Activated effector memory CD4-positive, alpha-beta T cell treated with anti-CD3 and anti-CD28 coated beads, Interleukin-2, amount 50 U/mL, for 16 hours (primary cell): ENCODE data around the gene SEMA4D.
"Not testable (repeated sequence)": the region's sequence is repeated elsewhere in the genome, so short reads cannot be mapped to it uniquely, and the experiment has no call there.

Experiments
- DNase-seq: peaks from one replicate; pipeline ENCODE4 v3.0.0-alpha.2; 2020

SEMA4D gene

DNA sequence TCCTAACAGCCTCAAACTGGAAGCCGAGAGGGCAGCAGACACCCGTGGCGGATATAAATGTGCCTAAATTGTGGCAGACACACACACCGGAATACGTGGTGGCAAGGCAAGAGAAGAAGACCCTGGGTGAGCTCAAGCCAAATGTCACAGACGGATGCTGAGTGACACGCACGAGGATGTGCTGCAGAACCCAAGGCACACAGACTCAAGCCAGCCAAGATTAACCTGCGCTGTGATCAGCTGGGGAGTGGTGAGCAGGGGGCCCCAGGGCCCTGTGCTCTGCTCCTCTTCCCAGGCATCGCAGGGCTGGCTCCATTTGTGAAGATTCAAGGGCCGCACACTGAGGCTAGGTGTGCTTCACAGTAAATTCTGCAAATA lies 16.4 kb downstream of the SEMA4D start:
- peak; percentile 74 for DNase-seq

DNA sequence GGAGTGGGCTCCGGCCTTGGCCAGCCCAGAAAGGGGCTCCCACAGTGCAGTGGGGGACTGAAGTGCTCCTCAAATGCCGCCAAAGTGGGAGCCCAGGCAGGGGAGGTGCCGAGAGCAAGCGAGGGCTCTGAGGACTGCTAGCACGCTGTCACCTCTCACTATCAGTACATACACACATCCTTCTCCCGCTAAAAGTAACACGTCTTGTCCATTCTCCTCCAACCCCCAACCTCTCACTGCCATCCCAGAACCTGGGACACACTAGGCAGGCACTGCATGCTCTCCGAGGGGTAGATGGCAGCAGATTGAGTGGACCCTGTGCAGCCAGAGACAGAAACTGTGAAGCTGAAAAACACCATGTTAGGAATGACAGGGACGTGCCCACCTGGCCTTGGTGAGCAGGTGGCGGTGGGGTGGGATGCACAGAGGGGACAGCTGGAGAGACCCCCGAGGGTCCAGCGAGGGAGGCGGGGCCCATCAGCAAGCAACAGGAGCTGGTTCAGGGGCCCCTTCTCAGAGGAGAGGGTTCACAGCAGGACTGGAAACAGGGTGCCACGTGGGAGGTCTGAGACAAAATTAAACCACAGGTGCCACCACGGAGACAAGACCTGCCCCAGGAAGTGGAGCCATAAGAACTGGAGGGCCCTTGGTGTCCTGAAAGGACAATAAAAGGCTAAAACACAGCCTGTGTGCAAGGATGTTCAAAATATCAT lies 16.9 kb downstream of the SEMA4D start:
- peak; percentile 77 for DNase-seq

DNA sequence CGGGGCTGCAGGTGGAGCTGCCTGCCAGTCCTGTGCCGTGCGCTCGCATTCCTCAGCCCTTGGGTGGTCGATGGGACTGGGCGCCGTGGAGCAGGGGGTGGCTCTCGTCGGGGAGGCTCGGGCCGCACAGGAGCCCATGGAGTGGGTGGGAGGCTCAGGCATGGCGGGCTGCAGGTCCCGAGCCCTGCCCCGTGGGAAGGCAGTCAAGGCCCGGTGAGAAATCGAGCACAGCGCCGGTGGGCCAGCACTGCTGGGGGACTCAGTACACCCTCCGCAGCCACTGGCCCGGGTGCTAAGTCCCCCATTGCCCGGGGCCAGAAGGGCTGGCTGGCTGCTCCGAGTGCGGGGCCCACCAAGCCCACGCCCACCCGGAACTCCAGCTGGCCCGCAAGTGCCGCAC lies 17.5 kb downstream of the SEMA4D start:
- not testable (repeated sequence) for DNase-seq

DNA sequence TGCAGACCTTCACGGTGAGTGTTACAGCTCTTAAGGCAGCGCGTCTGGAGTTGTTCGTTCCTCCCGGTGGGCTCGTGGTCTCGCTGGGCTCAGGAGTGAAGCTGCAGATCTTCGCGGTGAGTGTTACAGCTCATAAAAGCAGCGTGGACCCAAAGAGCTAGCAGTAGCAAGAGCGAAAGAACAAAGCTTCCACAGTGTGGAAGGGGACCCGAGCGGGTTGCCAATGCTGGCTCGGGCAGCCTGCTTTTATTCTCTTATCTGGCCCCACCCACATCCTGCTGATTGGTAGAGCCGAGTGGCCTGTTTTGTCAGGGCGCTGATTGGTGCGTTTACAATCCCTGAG lies 18.3 kb downstream of the SEMA4D start:
- DNase-seq, result not testable (repeated sequence)

DNA sequence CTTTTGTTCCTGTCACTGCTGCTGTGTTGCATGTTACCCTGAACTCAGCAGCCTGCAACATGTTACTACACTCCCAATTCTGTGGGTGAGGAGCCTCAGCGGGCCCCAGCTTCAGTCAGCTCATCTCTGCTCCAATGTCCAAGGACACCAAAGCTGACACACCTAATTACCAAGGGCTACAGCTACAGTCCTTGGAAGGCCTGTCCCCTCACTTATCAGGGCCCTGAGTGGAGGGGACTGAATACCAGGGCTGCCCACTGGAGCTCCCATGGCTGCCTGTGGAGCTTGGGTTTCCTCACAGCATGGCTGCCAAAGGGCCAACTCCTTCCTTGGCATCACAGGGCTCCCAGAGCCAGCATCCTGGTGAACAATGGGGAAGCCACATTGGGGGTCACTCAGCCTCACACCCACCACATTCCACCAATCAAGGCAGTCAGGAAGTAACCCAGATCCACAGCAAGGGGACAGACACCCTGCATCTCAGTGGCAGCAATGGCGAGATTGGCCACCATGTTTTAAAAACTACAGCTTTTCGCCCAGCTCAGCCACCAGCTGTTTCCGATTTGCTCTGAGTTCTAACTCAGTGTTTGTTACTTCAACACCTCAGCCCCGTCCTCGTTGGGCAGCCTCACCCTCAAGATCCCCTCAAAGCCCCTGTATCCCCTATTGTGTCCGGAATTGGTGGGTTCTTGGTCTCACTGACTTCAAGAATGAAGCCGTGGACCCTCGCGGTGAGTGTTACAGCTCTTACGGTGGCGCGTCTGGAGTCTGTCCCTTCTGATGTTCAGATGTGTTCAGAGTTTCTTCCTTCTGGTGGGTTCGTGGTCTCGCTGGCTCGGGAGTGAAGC lies 18.9 kb downstream of the SEMA4D start:
- peak; percentile 65 for DNase-seq

DNA sequence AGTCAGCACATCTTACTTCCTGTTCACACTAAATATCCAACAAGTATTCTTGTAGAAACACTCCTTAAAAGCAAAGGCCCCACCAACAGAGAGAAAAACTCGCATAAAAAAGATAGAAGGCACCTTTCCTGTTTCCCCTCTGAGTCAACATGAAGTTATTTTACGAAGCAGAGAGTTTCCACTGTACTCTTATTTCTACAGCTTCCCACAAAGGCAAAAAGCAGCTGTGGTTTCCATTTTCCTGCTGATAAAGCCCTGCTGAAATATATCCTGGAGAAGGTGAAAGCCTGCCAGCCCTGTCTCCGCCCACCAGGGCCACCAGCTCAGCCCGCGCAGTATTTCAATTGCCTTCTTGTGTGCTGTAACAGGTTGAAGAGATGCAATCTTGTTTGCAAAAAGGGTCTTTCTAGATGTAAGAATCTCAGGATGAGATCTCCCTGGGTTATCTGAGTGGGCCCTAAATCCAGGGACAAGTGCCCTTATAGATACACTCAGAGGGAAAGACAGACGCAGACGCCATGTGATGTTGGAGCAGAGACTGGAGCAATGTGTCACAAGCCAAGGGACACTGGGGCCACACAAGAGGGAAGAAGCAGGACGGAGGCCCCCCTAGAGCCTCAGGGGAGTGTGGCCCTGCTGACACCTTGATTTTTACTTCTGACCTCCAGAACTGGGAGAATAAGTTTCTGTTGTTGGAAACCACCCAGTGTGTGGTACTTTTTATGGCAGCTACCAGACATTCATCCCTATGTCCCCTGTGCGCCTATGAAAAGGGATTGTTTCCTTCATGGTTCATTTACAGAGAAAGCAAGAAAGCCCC lies 19.9 kb downstream of the SEMA4D start:
- DNase-seq, result peak; percentile 86

DNA sequence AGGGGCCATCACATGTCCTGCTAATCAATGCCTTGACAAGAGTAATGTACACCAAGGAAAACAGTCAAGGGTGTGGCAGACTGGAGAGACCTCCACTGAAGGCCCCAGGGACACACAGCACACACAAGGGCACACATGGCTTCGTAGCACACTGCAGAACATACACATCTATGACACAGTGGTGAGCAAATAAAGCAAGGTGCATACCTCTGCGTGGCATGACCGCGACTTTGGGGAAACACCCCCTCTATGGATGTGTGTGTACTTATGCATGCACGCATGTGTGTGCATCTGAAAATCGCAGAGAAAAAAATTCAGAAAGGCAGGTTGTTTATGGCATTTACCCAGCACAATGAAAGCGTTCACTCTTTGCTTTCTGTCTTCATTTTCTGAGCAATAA lies 20.5 kb downstream of the SEMA4D start:
- DNase-seq, result peak; percentile 80

DNA sequence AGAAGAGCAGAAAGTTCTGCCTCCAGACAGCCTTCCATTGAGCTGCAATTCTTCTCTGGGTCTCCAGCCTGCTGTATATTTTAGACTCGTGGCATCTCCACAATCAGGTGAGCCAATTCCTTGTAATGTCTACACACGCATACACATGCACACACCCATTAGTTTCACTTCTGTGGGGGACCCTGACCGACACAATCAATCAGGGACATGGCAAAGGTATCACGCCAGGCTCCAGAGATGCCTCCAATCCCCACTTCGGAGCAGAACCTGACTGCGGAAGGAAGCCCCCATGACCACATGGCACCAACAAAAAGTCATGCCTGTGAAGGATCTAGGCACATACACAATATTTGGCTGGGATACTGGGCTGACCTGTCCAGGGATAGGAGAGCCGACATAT lies 21.4 kb downstream of the SEMA4D start:
- DNase-seq, result peak; percentile 58

DNA sequence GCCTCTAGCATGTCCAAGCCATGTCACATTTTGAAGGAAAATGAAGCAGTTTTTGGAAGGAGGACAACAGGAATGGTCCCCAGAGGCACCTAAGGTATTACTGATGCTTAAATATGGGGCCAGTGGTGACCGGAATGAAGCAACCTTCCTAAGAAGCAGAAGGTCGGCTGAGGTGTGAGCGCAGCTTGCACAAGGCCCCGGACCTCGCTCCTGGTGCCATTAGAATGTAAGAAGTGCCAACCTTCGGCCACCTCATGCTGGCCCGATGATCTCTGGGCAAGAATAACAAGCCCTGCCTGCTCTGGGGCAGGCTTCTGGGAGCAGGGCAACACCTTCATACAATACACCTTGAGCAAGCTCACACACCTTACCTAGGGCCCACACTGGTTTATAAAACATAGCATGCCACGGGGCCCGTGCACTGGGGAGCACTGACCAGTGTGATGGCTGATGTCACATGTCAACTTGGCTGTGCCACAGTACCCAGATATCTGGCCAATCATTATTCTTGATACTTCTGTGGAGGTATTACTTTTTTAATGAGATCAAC lies 21.9 kb downstream of the SEMA4D start:
- DNase-seq, result peak; percentile 57

DNA sequence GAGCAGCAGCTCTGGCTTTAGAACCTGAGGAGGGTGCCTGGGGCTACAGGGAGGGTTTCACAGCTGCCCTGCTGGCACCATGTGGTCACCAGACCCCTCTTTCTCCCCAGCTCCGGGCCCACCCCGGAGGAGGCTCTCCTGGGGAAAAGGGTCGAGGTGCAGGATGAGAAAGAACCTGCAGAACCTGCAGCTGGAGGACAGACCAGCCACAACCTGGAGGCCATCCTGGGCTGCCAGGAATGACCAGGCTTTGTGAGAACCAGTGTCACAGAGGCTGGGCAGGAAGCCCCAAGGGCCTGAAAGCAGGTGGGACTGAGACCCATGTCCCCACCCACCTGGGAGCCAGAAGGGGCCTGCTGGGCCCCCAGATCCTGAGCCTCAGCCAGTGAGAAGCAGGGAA lies 23.0 kb downstream of the SEMA4D start:
- peak; percentile 61 for DNase-seq

DNA sequence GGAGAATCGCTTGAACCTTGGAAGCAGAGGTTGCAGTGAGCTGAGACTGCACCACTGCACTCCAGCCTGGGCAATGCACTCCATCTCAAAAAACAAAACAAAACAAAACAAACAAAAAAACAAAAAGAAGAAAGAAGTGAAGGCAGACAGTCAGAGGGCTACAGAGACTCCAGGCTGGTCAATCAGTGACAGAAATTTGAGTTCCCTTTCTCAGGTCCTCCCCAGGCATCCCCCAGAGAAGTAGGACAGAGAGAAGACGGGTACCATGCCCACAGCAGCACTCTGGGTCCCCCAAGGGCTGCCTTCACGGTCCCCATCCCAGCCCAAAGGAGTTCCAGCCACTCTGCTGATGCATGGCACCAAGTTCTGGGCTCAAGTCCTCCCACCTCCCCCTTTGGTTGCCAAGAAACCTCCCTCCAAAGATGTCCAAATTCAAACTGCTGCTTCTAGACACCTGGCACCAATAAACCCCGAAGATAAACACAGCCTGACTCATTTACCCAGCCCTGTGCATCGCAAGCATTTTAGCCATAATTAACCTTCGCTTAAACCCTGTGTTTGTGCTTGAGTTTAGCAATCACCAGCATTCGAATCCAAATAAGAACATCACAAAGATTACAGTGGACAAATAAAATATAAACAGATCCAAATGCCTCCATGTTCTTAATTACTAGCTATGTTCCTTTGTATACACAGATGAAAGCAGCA lies 24.0 kb downstream of the SEMA4D start:
- peak; percentile 54 for DNase-seq

DNA sequence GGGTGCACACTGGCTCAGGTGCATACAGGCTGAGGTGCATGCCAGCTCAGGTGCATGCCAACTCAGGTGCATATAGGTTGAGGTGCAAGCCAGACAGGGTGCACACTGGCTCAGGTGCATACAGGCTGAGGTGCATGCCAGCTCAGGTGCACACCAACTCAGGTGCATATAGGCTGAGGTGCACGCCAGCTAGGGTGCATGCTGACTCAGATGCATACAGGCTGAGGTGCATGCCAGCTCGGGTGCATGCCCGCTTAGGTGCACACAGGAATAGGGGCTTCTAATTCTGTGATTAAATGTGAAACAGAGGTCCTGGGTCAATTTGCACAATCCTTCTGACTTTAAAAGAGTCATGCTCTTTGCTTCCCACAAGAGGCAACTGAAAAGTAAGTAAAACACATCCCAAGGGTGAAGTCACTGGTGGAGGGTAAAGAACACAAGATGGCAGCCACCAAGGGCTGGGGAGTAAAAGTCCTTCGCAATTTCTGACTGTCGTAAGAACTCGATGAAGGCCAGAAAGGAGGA lies 26.1 kb downstream of the SEMA4D start:
- peak; percentile 59 for DNase-seq

DNA sequence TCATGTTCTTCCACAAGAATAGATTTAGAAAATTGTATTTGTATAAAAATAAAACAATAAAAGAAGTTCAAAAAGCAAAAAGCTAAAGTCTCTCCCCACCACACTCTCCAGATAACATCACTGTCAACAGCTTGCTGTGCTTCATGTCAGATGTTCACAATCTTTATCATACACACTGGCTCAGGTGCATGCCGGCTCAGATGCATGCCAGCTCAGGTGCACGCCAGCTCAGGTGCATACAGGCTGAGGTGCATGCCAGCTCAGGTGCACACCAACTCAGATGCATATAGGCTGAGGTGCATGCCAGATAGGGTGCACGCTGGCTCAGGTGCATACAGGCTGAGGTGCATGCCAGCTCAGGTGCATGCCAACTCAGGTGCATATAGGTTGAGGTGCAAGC lies 26.5 kb downstream of the SEMA4D start:
- peak; percentile 63 for DNase-seq

DNA sequence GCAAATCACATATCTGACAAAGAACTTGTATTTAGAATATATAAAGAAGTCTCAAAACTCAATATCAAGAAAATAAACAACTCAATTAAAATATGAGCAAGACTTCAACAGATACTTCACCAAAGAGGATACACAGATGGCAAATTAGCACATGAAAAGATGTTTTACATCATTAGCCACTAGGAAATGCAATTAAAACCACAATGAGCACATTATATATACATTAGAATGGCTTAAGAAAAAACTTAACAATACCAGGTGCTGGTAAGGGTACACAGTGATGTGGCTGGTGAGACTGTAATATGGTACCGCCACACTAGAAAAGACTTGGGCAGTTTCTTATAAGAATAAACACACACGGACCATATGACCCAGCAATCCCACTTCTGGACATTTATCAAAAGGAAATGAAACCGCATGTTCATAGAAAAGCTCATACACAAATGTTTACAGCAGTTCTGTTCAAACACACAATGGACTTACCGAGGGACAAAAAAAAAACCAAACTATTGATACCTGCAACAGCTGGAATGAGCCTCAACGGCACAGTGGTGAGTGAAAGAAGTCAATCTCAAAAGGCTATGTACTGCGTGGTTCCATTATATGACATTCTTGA lies 27.6 kb downstream of the SEMA4D start:
- DNase-seq, result peak; percentile 24

DNA sequence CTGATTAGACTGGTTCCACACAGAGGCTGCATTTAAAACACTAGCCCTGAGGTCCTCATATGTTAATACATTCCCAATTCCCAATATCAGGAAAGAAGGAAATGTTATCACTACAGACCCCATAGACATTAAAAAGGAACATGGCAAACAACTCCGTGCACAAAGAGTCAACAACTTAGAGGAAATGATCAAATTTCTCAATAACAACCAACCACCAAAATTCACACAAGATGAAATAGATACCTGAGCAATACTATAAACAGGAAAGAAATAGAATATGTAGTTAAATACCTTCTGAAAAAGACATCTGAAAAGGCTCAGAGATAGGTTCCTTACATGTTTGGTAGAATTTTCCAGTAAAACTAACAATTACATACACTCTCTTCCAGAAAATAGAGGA lies 28.9 kb downstream of the SEMA4D start:
- no peak for DNase-seq

DNA sequence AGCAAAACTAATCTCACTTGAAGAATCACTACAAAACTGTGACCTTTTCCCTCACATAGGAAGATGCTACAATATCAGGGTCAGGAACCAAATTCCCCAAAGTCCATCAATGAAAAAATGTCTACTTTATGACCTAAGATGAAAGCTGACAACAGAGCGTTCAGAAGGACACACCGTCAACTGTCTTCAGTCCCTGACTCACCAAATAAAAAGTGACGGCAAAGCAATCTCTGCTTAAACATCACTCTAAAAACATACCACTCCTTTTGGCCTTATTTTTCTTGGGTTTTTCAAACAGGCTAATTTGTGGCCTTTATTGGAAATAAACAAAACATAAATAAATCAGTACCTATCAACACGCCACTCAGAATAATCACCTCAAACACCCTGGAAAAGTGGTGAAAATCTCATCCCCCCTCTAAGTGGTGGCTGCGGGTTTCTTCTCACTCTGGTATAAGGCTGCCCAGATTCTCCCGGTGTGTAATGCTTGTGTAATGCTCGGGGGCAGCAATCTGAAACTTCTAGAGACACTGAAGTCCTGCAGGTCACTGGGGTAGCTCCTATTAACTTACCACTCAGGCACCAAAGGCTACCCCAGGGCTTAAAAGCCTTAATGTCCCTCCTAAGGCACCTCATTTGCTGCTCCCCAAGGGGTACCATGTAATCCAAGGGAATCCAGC lies 29.5 kb downstream of the SEMA4D start:
- DNase-seq, result peak; percentile 58

DNA sequence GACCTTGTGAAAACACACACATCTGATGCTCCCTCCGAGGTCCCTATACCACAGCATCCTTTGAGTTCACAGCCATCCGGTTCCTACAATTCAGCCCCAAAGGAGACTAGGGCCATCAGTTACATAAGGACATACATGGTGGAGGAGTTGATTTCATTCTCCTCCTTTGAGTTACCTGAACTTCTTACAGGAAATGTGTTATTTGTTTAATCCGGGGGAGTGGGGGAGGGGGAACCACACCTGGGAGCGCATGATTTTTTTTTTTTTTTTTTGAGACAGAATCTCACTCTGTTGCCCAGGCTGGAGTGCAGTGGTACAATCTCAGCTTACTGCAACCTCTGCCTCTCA lies 30.7 kb downstream of the SEMA4D start:
- DNase-seq, result no peak

DNA sequence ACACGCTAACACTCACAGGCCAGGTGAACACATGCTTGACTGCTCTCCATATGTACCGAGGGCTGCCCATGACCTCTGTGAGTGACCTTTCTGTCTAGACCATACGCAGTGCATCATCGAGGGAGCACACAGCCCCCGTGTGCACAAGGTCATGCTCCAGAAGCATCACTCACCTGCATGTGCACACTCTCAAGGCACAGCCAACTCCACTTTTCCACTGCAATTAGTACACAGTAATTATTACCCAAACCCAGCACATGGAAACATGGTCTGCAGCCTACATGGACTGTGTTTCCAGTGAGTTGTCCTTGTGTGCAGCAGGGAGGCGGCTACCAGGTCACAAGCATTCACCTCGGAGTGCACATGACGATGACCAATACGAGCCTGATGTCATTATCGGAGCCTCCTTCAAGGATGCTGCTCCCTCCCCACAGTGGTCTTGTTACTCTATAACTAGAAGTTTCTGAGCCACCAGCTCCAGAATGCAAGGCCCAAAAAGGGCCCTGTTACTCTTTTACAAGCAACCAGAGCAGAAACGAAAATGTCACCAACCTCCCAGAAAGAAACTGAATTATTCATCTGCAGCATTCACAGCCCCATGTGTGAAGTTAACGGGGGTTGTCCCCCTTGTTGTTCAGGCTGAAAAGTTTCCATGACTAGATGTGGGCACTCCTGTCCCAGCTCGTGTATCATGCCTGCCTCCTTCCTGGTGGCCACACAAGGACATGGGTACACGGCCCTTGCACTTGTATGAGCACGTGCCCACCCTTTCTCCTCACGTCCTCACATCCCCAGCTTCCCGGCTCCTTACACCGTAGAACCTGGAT lies 31.2 kb downstream of the SEMA4D start:
- peak; percentile 81 for DNase-seq

DNA sequence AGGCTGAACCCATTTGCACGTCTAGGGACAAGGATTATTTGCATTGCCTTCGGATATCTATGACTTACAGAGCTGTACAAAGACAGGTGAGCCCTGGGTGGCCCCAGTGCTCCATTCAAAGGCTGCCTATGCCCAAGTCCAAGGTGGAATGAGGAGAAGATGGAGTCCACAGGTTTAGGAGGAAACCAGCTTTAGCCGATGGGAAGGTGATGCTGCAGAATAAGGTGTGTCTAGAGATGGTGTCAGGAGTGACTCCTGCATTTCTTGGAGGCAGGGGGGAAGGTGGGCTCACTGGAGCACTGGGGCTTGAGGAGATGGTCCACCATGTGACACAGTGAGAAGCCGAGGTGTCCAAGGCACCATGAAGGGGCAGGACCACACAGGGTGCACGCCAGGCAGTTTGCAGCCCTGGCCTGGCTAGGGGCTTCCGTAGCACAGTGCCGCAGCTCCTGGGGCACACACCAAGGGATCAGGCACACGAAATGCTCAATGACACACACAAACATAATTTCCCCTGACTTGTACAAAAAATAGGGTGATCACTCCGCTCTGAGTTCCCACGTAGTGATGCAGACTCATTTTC lies 32.1 kb downstream of the SEMA4D start:
- DNase-seq, result peak; percentile 42

DNA sequence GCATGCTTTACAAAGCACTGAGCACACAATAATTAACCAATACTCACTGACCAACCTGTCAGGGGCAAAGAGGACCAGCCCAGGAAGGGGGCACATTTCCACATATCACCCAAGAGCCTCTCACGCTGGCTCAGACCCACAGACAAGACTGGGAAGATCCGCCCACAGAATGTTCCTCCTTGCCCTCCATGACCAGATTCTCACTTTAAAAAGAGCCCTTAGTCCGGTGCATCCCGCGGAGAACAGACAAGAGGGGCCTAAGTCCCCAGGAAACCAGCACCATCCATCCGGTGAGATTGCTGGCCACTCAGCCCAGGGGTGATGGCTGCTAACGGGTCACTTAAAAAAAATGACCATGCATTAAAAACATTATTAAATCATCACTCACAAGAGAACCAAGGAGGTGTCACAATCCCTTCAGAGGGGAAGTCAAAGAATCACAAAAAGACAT lies 32.9 kb downstream of the SEMA4D start:
- peak; percentile 59 for DNase-seq
